HL-60 (cell line): ENCODE data around the gene NPC2.

ENCODE experiments used
- DNase-seq, 2 experiments: peaks; one replicate each; pipeline ENCODE4 v3.0.0-alpha.2; 2010 to 2020; ENCODE audit warnings: low read depth in 1 of 2, low spot score in 1 of 2
- H3K27ac ChIP-seq: fragments of 250-450 bp; sonication (Bioruptor Pico); replicated peaks from 2 replicates; pipeline ENCODE4 v1.5.1; 2020; ENCODE audit warnings: mild to moderate bottlenecking, moderate library complexity
- H3K27me3 ChIP-seq: fragments of 250-450 bp; sonication (Bioruptor Pico); 2 replicates; pipeline ENCODE4 v1.5.1; 2021; ENCODE audit warnings: mild to moderate bottlenecking, moderate library complexity; ENCODE audit not compliant: insufficient read depth, poor library complexity, severe bottlenecking
- H3K4me3 ChIP-seq: replicated peaks from 2 replicates; pipeline ENCODE4 v1.5.1; 2011; ENCODE audit warnings: mild to moderate bottlenecking, control low read depth, low read length; ENCODE audit not compliant: insufficient read depth
- CTCF ChIP-seq: IDR thresholded peaks from one replicate; pipeline ENCODE4 v1.5.1; 2011; ENCODE audit warnings: low read length, control low read depth, inconsistent platforms; ENCODE audit not compliant: insufficient read depth
- GABPA ChIP-seq: IDR thresholded peaks from 2 replicates; pipeline ENCODE4 v1.6.1; 2012; ENCODE audit warnings: low read depth
- POLR2AphosphoS5 ChIP-seq: IDR thresholded peaks from 2 replicates; pipeline ENCODE4 v1.6.1; 2012; ENCODE audit warnings: low read depth
- REST ChIP-seq: IDR thresholded peaks from 2 replicates; pipeline ENCODE4 v1.6.1; 2012; ENCODE audit warnings: low read depth; ENCODE audit not compliant: insufficient replicate concordance
- SPI1 ChIP-seq: IDR thresholded peaks from 2 replicates; pipeline ENCODE4 v1.6.1; 2012; ENCODE audit warnings: low read depth, mild to moderate bottlenecking, borderline replicate concordance

NPC2 gene

GRCh38 chr14:74528886-74529285 is 35.8 kb upstream of the NPC2 start:
- Histone ChIP-seq H3K27ac (no peak overlapping the region), H3K4me3 (no peak overlapping the region), H3K27me3 (no peaks in the 10 kb centered on the region)
- TF ChIP-seq REST, result no peak
- TF ChIP-seq GABPA, result no peak
- no peak for TF ChIP-seq POLR2AphosphoS5
- no peak for TF ChIP-seq CTCF
- no peak for TF ChIP-seq SPI1
- no peak for DNase-seq

- no peak overlapping the region for H3K4me3 ChIP-seq
- no peak for DNase-seq
- no peak overlapping the region for H3K27ac ChIP-seq
- no peaks in the 10 kb centered on the region for H3K27me3 ChIP-seq
- no peak for TF ChIP-seq POLR2AphosphoS5
- TF ChIP-seq GABPA, result no peak
Measured at GRCh38 chr14:74528406-74528805, 35.3 kb upstream of the NPC2 start.

- H3K27me3 ChIP-seq, result no peaks in the 10 kb centered on the region
- DNase-seq, result no peak
- no peak overlapping the region for H3K27ac ChIP-seq
- H3K4me3 ChIP-seq, result no peak overlapping the region
- TF ChIP-seq REST, result no peak
- no peak for TF ChIP-seq CTCF
- no peak for TF ChIP-seq SPI1
- TF ChIP-seq POLR2AphosphoS5, result no peak
- TF ChIP-seq GABPA, result no peak
Measured at GRCh38 chr14:74527736-74528280, 34.7 kb upstream of the NPC2 start.

GRCh38 chr14:74526854-74527585 is 33.9 kb upstream of the NPC2 start:
- H3K27me3 ChIP-seq, result no peaks in the 10 kb centered on the region
- TF ChIP-seq REST, result no peak
- TF ChIP-seq SPI1, result no peak
- TF ChIP-seq GABPA, result no peak
- no peak for TF ChIP-seq POLR2AphosphoS5
- TF ChIP-seq CTCF, result no peak
- H3K27ac ChIP-seq, result no peak overlapping the region
- no peak overlapping the region for H3K4me3 ChIP-seq
- no peak for DNase-seq
